IMR-90 (cell line): ENCODE results near the gene MYH13. TPM values are rescaled to one million over a fixed set of nuclear protein-coding genes. Genes with fewer than 3 reads are reported as not detected.
"Not testable (repeated sequence)": the region's sequence is repeated elsewhere in the genome, so short reads cannot be mapped to it uniquely, and the experiment has no call there.

Experiments used
- ATAC-seq: fragments of 200-7000 bp; cut with Tn5 transposase; 2 replicates; pipeline ENCODE4 v1.9.1; 2020; ENCODE audit warnings: low read depth, mild to moderate bottlenecking, moderate library complexity
- BruUV-seq: library from RNA; stranded (reverse); fragments of 400-500 nt; replicated peaks from 2 replicates; lab custom pipeline; 2021; lab: Mats Ljungman, UMichigan
- CTCF ChIA-PET: fragments of 300-600 bp; formaldehyde crosslinking; extraction: SDS; loops from one replicate; lab custom pipeline; 2021; ENCODE audit warnings: antibody characterized with exemption; lab: Yijun Ruan, JAX
- POLR2A ChIA-PET: fragments of 300-600 bp; sonication (Branson Sonifier 250); formaldehyde crosslinking; loops from one replicate; lab custom pipeline; 2022; ENCODE audit warnings: antibody characterized with exemption; ENCODE audit not compliant: unreplicated experiment; lab: Charles Lee
- DNase-seq: peaks from one replicate; pipeline ENCODE4 v3.0.0; 2013
- H2AFZ ChIP-seq: replicated peaks from 2 replicates; pipeline ENCODE3; 2013; ENCODE audit warnings: low read length, mild to moderate bottlenecking; ENCODE audit not compliant: poor library complexity
- H2AK5ac ChIP-seq: 2 replicates; pipeline ENCODE4 v1.6.1; 2013; ENCODE audit warnings: low read depth, low read length, inconsistent platforms
- H2AK9ac ChIP-seq: replicated peaks from 2 replicates; pipeline ENCODE3; 2013; ENCODE audit warnings: mild to moderate bottlenecking, low read depth, low read length, moderate library complexity; ENCODE audit not compliant: poor library complexity
- H2BK120ac ChIP-seq: 2 replicates; pipeline ENCODE4 v1.6.1; 2013; ENCODE audit warnings: low read depth, low read length, inconsistent platforms
- H2BK15ac ChIP-seq: 3 replicates; pipeline ENCODE4 v1.6.1; 2013; ENCODE audit warnings: low read depth, low read length, inconsistent platforms
- H2BK20ac ChIP-seq: 2 replicates; pipeline ENCODE4 v1.6.1; 2013; ENCODE audit warnings: low read depth, mild to moderate bottlenecking, inconsistent platforms, low read length, moderate library complexity
- H2BK5ac ChIP-seq: 2 replicates; pipeline ENCODE4 v1.6.1; 2013; ENCODE audit warnings: mild to moderate bottlenecking, low read depth, low read length, inconsistent platforms; ENCODE audit not compliant: poor library complexity, severe bottlenecking
- H3K14ac ChIP-seq: replicated peaks from 2 replicates; pipeline ENCODE4 v1.6.1; 2013; ENCODE audit warnings: low read depth, low read length, inconsistent platforms
- H3K18ac ChIP-seq: 2 replicates; pipeline ENCODE4 v1.6.1; 2013; ENCODE audit warnings: low read depth, low read length, control low read depth
- H3K23ac ChIP-seq: 2 replicates; pipeline ENCODE4 v1.6.1; 2013; ENCODE audit warnings: low read depth, low read length, inconsistent platforms
- H3K27ac ChIP-seq: 2 replicates; pipeline ENCODE4 v1.5.1; 2013; ENCODE audit warnings: mild to moderate bottlenecking, control low read depth, low read length; ENCODE audit not compliant: insufficient read depth
- H3K27me3 ChIP-seq: 2 replicates; pipeline ENCODE4 v1.6.1; 2013; ENCODE audit warnings: low read length; ENCODE audit not compliant: control insufficient read depth, insufficient read depth
- H3K36me3 ChIP-seq: 2 replicates; pipeline ENCODE4 v1.6.1; 2013; ENCODE audit warnings: low read length, mixed read lengths; ENCODE audit not compliant: control insufficient read depth, insufficient read depth
- H3K4ac ChIP-seq: 2 replicates; pipeline ENCODE4 v1.6.1; 2013; ENCODE audit warnings: low read depth, low read length, inconsistent platforms
- H3K4me1 ChIP-seq: 2 replicates; pipeline ENCODE4 v1.6.1; 2013; ENCODE audit warnings: low read length, mixed read lengths; ENCODE audit not compliant: control insufficient read depth, insufficient read depth
- H3K4me2 ChIP-seq: 2 replicates; pipeline ENCODE4 v1.6.1; 2013; ENCODE audit warnings: low read depth, mild to moderate bottlenecking, control low read depth, low read length, moderate library complexity
- H3K4me3 ChIP-seq: 2 replicates; pipeline ENCODE4 v1.5.1; 2013; ENCODE audit warnings: low read depth, mild to moderate bottlenecking, control low read depth, low read length, moderate library complexity; ENCODE audit not compliant: insufficient read depth
- H3K56ac ChIP-seq: 2 replicates; pipeline ENCODE4 v1.6.1; 2013; ENCODE audit warnings: low read length, inconsistent platforms; ENCODE audit not compliant: insufficient read depth; ENCODE audit errors: extremely low read depth
- H3K79me1 ChIP-seq, 2 experiments: 2 replicates each; pipeline ENCODE4 v1.6.1; 2013; ENCODE audit warnings: low read length in 2 of 2, inconsistent platforms in 1 of 2, low read depth in 1 of 2
- H3K9ac ChIP-seq: 2 replicates; pipeline ENCODE4 v1.6.1; 2013; ENCODE audit warnings: low read depth, low read length, control low read depth
- H3K9me1 ChIP-seq: 2 replicates; pipeline ENCODE4 v1.6.1; 2013; ENCODE audit warnings: low read length, inconsistent platforms; ENCODE audit not compliant: insufficient read depth
- H3K9me3 ChIP-seq: 2 replicates; pipeline ENCODE4 v1.6.1; 2013; ENCODE audit warnings: low read length; ENCODE audit not compliant: control insufficient read depth, insufficient read depth
- H4K20me1 ChIP-seq: 2 replicates; pipeline ENCODE4 v1.6.1; 2013; ENCODE audit warnings: low read length, inconsistent platforms; ENCODE audit not compliant: insufficient read depth
- H4K5ac ChIP-seq: 2 replicates; pipeline ENCODE4 v1.6.1; 2013; ENCODE audit warnings: mild to moderate bottlenecking, low read depth, low read length, control low read depth
- H4K8ac ChIP-seq, 2 experiments: 2 replicates each; pipeline ENCODE4 v1.6.1; 2013; ENCODE audit warnings: low read depth in 2 of 2, low read length in 2 of 2, control low read depth in 1 of 2, inconsistent platforms in 1 of 2
- H4K91ac ChIP-seq: 2 replicates; pipeline ENCODE4 v1.6.1; 2013; ENCODE audit warnings: low read depth, low read length, inconsistent platforms; ENCODE audit not compliant: insufficient read depth
- CHD1 ChIP-seq: IDR thresholded peaks from 2 replicates; pipeline ENCODE4 v1.6.1; 2012; ENCODE audit warnings: low read depth, low read length, improper control_type of control experiment
- RFX5 ChIP-seq: IDR thresholded peaks from 2 replicates; pipeline ENCODE4 v1.8.0; 2012; ENCODE audit warnings: low read depth, mild to moderate bottlenecking, low read length, moderate library complexity
- WGBS, 2 experiments: methylation state at CpG; one replicate each; pipeline versions ENCODE4 v1.1.5 to v1.1.7; 2013; ENCODE audit warnings: missing lambda C conversion rate in 2 of 2; ENCODE audit not compliant: insufficient read length in 1 of 2; ENCODE audit errors: extremely low coverage in 2 of 2; 5-methylcytosine and 5-hydroxymethylcytosine counted together
- dilution Hi-C: fragments of 300-500 bp; cut with HindIII; formaldehyde crosslinking; loops from one replicate; pipeline ENCODE4 v1.14.3; 2018; ENCODE audit warnings: low sequenced_read_pairs; ENCODE audit not compliant: unreplicated experiment
- in situ Hi-C: fragments of 300-500 bp; cut with MboI; formaldehyde crosslinking; loops from 3 replicates; pipeline ENCODE4 v1.14.3; 2019; ENCODE audit warnings: low sequenced_read_pairs, inconsistent platforms, mixed read lengths
- intact Hi-C: fragments of 100-400 bp; cut with micrococcal nuclease; formaldehyde crosslinking; loops from 2 replicates; pipeline ENCODE4 v1.10.0; 2022
- polyA plus RNA-seq, 3 experiments: library from polyadenylated mRNA; depleted of rRNA; stranded (reverse); fragments of >200 nt; gene quantifications; 2 replicates each; pipeline ENCODE4 v1.2.3, GENCODE V29; 2012; ENCODE audit warnings: low replicate concordance in 1 of 3
- total RNA-seq: library from RNA; depleted of rRNA; stranded (reverse); fragments of >200 nt; gene quantifications from 2 replicates; pipeline ENCODE4 v1.2.3, GENCODE V29; 2012

MYH13 gene
- total and polyA plus RNA-seq, 2 of the 4 experiments (the other 2 are of a cell fraction): not detected

DNA sequence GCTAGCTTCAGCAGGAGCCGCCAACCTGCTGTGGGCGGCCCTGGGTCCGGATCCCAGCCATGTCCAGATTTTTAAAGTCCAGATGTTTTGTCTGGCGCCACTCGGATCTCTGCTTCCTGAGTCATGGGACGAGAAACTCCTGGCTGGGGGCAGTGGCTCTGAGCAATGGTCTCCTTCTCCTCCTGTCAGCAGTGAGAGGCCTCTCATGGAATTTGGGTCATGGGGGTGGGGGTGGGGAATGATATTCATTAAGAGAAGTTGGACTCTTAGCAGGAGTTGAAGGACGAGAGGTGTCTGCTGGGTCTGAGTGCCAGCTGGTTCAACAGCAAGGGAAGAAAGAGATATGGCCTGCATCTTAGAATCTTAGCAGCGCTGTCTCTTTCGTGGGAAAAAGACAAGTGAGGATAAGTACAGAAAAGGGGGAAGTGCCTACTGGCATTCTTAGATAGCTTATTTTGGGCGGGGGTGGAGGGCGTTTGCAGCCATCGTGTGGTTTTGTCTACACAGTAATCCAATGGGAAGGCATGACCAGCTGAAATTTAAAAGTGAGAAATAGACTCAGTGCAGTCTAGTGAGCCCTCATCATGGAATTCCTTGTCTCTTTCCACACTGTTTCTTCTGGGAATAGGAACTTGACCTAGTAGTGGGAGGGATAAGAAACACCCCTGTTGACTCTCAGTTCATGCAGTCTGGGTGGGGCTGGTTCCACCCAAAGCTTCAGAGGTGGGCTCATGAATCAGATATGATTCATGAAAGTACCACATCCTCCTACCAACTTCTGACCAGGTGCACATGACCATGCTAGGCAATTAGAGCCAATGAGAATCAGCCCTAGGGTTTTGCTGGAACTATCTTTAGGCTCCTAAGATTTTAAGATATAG, 80.5 kb downstream of the MYH13 start (continued):
- no peak for TF ChIP-seq CHD1
- TF ChIP-seq RFX5: no peak

DNA sequence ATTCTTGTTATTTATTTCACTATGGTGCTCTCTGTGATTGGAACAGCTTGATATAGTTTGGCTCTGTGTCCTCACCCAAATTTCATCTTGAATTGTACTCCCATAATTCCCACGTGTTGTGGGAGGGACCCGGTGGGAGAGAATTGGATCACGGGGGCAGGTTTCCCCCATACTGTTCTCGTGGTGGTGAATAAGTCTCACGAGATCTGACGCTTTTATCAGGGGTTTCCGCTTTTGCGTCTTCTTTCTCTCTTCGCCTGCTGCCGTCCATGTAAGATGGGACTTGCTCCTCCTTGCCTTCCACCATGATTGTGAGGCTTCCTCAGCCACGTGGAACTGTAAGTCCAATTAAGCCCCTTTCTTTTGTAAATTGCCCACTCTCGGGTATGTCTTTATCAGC, 81.2 kb downstream of the MYH13 start:
- H2AK9ac ChIP-seq, H2BK15ac ChIP-seq, ATAC-seq, H2BK120ac ChIP-seq, H4K20me1 ChIP-seq, H3K79me1 ChIP-seq, H3K36me3 ChIP-seq, H4K5ac ChIP-seq, in situ Hi-C loops, H3K14ac ChIP-seq, BruUV-seq, dilution Hi-C loops, H3K23ac ChIP-seq, H4K8ac ChIP-seq, H3K27ac ChIP-seq, H3K56ac ChIP-seq, H3K4me1 ChIP-seq, H3K4me3 ChIP-seq, H3K4me2 ChIP-seq, H2BK20ac ChIP-seq, H3K4ac ChIP-seq, H2AK5ac ChIP-seq, DNase-seq, H3K9me1 ChIP-seq, H3K9ac ChIP-seq, H3K9me3 ChIP-seq, H3K27me3 ChIP-seq, H2BK5ac ChIP-seq, H3K18ac ChIP-seq, H4K91ac ChIP-seq, H2AFZ ChIP-seq: not testable (repeated sequence)
- ChIA-PET CTCF (interaction anchor here (0.7 kb wide), 1 partner anchor 27 kb away, joined by 3 read pairs; no protein-coding TSS in a partner anchor), POLR2A (interaction anchor here (0.6 kb wide), 1 partner anchor 93 kb away, joined by 3 read pairs; the partner anchor contains the start of gene GAS7)
- intact Hi-C loops: loop anchor here (5.0 to 10.0 kb wide), 2 partner anchors 323 to 324 kb away; no protein-coding TSS in a partner anchor
- 85% methylated on average over 6 of the region's 12 CpGs; no CpG with 5 or more reads in 1 of the 2 experiments for WGBS, 2 experiments
